HG03432 (cell line): Measurements from ENCODE around the gene POLR2J.
"Not testable (repeated sequence)": the region's sequence is repeated elsewhere in the genome, so short reads cannot be mapped to it uniquely, and the experiment has no call there.

Experiments used
- ATAC-seq: cut with Tn5 transposase; IDR thresholded peaks from one replicate; pipeline ENCODE4 v1.9.1; 2021; ENCODE audit warnings: mild to moderate bottlenecking, moderate library complexity; ENCODE audit not compliant: unreplicated experiment

The POLR2J gene

DNA sequence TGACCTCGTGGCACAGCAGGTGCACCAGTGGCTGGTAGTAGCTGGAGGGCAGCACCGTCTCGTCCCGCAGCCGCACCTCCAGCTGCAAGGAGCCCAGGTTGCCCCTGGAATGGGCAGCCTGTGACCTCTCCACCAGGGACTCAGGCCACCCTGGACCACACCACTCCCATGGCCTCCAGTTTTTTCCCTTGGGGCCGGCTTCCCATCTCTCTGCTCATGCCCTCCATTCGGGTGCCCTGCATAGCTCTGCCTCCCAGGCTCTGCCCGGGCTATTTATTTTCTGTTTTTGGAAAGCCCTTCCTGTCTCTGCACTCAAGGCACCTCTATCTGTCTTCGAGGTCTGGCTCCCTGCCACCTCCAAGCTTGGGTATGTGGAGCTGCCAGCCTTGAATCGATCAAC lies 18.1 kb upstream of the POLR2J start:
- not testable (repeated sequence) for ATAC-seq

DNA sequence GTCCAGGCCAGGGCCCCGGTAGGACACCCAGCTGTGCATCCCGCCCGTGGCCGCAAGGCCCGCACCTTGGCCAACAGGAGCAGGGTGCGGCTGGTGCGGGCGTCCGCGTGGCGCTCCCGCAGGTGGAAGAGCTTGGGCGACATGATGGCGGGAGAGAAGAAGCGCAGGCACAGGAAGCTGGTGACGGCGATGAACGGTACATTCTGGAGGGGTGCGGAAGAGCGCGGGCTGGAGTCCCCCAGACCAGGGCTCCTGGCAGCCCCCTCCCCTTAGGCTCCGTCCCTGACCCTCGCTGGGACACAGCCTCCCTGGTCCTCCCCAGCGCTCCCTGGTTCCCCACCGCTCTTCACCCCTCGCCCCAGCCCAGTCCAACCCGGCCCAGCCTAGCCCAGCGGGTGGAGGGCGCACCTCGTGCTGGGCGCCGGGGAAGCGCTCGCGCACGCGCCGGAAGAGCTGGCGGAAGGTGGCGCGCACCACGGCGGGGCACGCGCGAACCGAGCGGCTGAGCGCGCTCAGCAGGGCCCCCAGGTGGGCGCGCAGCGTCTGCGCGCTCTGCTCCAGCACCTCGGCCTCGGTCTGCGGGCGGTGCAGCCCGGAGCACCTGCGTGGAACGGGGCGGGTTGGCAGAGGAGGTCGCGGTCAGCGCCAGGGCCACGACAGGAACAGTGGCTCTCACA lies 15.9 kb upstream of the POLR2J start:
- ATAC-seq: peak; percentile 72

DNA sequence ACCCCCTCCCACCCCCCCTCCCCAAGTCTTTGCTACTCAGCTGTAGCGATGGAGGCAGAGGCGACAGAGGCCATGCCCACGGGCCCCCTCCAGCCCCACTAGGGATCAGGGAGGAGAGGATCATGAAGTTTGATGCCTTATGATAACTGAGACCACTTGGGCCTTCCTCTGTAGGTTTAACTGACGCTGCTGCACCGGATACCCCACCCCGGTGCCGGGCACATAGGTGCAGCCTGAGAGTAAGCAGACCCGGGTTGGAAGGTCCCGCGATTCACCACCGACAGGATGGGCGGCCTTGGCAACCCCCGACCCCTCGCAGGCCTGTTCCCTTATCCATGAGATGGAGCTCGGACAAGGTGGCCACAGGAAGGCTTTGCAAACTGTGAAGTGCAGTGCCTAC lies 15.3 kb upstream of the POLR2J start:
- peak; percentile 3 for ATAC-seq

DNA sequence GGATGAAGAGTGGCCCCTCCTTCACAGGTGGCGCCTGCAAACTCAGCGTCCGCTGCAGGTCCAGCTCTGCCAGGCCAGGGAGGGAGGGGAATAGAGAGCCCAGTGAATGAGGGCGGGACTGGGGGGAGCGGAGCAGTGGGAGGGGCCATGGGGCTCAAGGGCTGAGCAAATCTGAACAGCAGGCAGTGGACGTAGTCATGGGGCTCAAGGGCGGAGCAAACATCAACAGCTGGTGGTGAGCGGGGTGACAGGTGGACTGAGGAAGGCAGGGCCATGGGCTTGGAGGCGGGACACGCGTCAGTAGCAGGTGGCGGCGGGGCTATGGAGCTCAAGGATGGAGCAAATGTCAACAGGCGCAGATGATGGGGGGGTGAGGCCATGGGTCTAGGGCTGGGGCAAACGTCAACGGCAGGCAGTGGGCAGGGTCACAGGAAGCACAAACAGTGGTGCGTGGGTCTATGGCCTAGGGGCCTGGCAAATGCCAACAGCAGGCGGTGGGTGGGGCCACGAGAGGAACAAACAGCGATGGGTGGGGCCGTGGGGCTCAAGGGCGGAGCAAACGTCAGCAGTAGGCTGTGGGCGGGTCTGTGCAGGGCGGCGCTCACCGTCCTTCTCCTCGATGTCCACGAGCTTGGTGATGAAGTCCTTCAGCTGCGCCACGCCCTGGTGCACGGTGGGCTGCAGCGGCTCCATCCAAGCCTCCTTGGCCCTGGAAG lies 14.7 kb upstream of the POLR2J start:
- peak; percentile 44 for ATAC-seq

DNA sequence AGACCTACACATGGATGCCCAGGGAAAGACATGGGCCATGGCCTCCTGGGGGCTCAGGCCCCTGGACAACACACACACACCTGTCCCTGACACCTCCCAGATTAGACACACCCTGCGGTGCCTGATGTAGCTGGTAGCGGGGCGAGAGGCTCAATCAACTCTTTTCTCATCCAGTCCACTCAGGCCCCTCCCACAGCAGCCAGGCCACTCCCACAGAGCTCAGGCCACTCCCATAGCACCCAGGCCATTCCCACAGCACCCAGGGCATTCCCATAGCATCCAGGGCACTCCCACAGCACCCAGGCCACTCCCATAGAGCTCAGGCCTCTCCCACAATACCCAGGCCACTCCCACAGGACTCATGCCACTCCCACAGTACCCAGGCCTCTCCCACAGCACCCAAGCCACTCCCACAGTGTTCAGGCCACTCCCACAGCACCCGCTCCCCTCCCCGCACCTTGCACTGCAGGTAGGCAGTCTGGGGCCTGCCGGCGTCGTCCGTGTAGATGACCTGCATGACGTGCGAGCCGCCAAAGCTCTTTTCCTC lies 11.9 kb upstream of the POLR2J start:
- ATAC-seq: peak; percentile 40

DNA sequence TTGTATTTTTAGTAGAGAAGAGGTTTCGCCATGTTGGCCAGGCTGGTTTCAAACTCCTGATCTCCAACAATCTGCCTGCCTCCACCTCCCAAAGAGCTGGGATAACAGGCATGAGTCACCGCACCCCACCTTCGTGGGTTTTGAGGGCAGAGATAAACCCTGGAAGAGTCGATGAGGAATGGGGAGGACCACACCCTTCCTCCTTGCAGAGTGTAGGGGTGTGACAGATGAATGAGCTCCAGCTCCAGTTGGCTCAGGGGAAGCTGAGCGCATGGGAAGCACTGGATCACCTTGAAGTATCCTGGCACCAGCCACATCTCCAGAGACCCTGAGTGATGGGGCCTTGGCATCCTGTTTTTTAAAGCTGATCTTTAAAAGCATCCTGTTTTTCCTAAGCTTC lies 5.6 kb upstream of the POLR2J start:
- not testable (repeated sequence) for ATAC-seq

DNA sequence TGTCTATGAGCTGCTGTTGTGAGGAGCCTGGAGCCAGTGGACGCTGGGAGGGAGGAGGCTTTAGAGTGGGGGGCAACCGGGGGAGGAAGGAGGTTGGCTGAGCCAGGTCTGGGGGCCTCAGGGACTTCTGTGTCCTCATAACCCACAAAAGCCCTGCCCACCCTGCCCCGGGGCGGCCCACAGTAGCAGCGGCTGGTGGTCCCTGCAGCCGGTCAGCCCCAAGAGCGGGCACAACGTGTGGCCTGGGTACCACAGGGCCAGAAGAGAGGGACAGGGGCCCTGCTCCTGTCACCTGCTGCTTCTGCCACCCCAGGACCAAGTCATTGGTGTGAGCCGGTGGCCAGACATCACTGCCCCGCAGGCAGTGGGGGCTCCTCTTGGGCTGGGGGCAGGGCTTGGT lies 3.2 kb upstream of the POLR2J start:
- ATAC-seq: not testable (repeated sequence)

DNA sequence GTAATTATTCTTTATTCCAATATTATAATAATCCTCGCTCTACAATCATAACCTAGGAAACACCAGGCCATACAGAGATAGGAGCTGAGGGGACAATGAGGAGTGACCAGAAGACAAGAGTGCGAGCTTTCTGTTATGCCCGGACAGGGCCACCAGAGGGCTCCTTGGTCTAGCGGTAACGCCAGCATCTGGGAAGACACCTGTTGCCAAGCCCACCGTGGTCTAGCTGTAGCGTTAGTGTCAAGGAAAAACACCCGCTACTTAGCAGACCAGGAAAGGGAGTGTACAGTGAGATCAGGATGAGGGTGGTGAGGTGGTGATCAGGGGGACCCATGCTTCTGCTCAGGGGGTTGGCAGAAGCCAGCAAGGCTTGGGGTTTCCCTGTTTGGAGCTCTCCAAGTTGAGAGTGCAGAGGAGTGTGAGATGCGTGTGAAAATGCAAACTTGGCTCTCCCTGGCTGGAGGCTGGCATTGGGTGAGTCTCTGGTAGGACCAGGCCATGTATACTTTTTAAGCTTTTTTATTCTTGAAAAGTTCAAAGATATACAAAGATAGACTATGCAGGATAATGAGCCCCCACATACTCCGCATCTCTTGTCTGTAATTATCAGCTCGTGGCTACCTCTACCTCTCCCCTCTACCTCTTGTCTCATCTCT lies 1.4 kb upstream of the POLR2J start:
- not testable (repeated sequence) for ATAC-seq

DNA sequence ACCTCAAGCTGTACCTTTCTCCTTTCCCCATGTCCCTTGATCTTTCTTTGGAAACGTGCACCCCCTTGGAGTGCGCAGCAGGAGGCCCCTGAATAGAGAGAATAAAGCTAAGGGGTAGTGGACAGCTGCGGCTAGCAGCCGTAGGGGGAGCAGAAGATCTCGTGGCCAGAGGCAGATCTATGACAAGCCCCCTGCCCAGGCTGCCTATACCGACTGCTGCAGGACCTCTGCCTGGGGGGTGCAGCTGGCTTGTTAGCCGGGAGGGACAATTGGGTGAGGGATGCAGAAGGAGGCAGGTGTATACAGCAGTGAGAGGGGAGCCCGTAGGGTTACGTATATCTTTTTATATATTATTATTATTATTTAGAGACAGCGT lies 475 bp upstream of the POLR2J start:
- peak; percentile 39 for ATAC-seq

DNA sequence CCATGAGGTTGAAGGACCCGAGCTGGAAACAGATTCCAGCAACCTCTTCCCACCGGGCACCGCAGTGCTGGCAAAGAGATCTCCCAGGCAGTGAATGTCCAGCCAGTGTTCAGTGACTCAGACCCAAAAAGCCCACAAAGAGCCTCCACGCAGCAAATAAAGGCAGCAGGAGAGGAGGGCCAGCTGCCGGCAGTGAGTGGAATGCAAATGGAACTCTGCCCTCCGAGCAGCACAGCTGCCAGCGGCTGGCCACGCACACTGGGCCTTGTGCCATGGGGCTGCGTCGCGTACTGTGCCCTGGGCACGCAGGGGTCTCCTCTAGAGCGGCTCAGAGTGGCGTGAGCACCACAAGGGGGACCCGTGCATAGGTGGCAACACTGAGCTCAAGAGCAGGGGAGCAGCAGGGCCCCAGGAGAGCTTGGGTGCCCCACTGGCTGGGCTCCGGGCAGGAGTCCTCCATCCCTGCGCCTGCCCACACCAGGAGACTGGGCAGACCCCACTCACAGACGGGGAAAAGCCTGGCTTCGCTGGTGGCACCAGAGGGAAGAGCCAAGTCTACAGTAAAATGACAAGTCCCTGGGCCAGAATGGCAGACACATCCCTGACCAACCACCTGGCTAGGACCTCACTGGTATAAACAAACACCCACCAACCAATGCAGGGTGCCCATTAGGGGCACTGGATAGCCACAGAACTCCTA lies 3.8 kb downstream of the POLR2J start:
- ATAC-seq: not testable (repeated sequence)

DNA sequence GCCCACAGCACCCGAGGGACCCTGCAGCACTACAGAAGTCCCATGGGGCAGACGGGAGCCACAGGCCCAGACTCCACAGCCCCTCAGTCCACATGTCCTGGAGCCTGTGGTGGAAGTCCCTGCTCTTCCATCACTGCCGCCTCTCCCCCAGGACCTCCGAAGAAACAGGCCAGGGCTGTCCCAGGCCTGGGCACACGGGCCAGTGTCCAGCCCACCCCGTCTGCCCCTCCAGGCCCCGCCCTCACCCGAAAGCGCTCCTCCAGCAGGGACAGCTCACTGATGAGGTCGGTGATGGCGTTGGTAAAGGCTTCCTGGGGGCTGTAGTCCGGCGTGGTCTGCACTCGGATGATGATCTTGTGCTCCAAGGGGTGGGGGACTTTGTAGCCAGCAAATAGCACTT lies 4.6 kb downstream of the POLR2J start:
- ATAC-seq: not testable (repeated sequence)

DNA sequence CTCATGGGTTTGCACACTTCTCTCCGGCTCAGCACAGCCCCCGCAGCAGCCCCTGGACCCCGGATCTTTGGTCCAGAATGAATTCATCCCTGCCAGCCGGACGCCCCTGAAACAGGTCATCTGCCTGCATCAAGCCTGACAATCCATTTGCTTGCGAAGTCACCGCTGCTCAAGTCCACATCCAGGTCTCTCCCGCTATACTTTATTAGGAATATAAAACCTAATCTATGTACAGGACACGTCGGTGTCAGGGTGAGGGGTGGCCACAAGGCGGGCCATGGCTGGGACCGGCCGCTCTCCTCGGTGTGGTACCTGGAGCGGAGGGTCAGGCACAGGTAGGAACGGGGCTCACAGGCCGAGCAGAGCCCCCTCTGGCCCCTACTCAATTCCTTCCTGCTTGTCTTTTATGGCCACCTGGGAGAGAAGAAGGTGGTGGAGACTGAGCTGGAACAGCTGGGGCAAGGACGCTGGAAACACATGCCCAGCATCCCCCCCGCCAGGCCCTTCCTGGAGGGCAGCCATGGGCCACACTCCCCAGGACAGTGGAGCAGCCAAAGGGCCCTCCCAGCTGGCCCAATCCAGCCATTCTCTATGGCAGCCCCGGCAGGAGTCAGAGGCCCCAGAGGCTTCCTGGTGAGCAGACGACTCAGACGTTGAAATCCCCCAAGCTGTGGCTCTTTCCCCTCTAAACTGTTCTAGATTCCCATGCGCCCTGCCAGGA lies 5.3 kb downstream of the POLR2J start:
- ATAC-seq: no peak

DNA sequence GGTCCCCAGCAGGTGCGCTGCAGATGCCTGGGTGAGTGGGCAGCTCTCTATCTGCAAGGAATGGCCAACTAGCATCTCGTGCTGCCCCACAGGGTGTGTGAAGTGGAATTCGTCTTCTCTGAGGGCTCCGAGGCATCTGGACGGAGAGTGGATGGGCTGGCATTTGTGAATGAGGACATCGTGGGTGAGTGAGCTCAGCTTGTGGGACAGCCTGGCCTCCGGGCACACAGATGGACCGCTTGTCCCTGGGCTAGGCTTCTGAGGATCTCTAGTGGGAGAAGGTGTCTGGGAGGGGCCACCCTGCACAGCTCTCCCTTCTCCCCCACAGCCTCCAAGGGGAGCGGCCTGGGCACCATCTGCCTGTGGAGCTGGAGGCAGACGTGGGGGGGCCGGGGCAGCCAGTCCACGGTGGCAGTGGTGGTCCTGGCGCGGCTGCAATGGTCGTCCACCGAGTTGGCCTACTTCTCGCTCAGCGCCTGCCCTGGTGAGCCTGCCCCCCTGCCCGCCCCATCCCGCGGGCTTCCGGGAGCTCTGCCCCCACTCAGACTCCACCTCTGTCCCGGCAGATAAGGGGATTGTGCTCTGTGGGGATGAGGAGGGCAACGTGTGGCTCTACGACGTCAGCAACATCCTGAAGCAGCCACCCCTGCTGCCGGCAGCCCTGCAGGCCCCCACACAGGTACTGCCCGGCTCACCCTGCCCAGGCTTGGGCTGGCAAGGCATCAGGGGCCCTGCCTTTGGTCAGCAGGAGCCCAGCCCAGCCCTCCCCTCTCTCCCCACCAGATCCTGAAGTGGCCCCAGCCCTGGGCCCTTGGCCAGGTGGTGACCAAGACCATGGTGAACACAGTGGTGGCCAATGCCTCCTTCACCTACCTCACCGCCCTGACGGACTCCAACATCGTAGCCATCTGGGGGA lies 6.3 kb downstream of the POLR2J start:
- ATAC-seq: no peak

DNA sequence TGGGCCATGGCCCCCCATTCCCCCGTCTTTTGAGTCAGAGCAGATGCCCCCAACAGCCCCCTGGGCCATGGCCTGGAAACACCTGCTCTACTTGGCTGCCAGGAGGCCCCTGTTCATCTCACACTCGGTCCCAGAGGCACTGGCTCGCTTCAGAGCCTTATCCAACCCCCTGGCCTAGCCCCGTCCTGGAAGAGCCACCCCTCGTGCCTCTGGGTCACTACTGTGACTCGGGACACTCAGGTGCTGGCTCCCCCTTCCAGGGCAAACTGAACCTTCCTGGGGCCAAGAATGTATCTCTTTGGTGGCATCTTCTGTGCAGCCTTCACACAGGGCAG lies 7.0 kb downstream of the POLR2J start:
- no peak for ATAC-seq

DNA sequence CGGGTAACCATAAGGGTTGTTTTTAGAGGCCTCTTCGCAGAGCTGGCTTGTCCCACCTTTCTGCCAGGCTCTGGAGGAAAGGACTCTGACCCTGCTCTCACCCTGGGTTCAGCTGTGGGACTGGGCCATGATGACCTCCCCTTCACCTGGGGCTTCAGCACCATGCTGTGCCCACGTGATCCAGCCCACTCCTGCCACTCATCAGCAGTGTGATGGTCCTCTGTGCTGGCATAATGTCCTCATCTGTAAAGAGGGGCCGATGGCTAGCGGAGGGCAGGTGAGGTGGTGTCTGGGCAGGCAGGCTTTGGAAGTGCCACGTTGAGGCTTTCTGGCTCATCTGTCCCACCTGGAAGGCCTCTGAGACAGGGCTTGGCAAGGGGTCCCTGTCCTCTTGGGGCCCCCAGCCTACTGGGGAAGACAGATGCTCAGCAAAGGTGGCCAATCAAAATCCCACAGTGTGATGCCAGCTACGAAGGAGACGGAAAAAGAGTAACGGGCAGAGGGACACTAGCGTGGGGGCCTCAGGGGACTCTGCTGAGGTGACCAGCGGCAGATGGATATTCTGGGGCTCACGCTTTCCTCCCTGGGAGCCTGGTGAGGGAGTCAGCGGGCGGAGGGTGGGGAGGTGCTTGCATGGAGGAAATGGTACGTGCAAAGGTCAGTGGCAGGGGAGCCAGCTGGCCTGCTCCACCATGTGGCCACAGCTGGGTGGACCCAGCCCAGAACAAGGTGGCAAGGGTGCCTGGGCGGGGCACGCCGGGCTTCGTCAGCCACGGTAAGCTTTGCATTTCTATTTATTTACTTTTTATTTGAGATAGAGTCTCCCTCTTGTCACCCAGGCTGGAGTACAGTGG lies 8.5 kb downstream of the POLR2J start:
- ATAC-seq: no peak

DNA sequence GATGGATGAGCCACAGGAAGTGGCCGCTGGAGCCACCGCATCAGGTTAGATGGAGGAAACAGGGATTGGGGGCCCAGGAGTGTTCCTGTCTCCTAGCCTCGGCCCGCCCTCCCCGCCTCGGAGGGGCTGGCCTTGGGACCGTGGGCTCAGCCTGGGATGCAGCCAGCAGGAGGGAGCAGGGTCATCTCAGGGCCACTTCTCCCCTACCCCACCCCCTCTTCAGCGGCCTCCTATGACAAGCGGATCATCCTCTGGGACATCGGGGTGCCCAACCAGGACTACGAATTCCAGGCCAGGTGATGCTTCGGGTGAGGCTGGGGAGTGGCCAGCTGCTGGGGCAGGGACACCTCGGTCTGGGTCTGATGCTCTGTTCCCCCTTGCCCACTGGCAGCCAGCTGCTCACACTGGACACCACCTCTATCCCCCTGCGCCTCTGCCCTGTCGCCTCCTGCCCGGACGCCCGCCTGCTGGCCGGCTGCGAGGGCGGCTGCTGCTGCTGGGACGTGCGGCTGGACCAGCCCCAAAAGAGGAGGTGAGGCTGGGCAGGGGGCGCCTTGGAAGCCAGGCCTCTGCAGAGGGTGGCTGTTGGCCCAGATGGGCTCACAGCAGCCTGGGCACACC lies 9.3 kb downstream of the POLR2J start:
- ATAC-seq: no peak

DNA sequence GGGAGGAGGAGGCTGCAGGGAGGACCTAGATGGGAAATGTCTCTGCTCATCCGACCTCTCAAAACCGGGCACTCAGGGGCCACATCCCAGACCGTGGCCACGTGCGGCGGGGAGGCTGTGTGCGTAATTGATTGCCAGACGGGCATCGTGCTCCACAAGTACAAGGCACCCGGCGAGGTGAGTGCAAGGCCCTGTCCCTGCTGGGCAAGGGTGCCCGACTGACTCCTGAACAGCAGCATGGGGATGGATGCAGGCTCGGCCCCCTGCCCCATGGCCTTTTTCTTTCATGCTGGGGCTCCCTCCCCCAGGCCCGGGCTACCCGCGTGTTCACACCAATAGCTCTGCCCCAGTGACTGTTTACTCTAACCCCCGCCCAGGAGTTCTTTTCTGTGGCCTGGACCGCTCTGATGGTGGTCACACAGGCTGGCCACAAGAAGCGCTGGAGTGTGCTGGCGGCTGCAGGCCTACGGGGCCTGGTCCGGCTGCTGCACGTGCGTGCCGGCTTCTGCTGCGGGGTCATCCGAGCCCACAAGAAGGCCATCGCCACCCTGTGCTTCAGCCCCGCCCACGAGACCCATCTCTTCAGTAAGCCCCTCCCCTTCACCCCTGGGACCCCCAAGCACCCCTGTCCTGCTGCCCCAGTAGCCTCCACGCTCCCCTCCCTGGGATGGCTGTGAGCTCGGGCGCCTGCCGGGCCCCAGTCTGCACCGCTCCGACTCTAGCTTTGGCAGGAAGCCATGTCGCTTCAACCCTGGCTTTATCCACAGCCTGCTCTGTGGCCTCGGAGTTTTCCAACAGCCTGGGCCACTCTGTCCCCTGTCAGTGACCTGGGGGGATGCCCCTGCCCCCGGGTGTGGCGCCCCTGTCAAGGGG lies 10.0 kb downstream of the POLR2J start:
- ATAC-seq: no peak
